Endodermal cell (in vitro differentiated cells): ENCODE results near the gene WDR7. TPM values are rescaled to one million over a fixed set of nuclear protein-coding genes. Genes with fewer than 3 reads are reported as not detected.

Source experiments
- DNase-seq: peaks from one replicate; pipeline ENCODE4 v3.0.0-alpha.2; 2017
- H3K27ac ChIP-seq: 2 replicates; pipeline ENCODE4 v1.5.1; 2013; ENCODE audit warnings: mild to moderate bottlenecking, low read depth, low read length, moderate library complexity
- H3K27me3 ChIP-seq: 2 replicates; pipeline ENCODE4 v1.6.1; 2013; ENCODE audit warnings: mild to moderate bottlenecking, low read length, moderate library complexity; ENCODE audit not compliant: insufficient read depth, control insufficient read depth, poor library complexity, severe bottlenecking
- H3K36me3 ChIP-seq: 2 replicates; pipeline ENCODE4 v1.7.0; 2013; ENCODE audit warnings: mild to moderate bottlenecking, low read length, moderate library complexity; ENCODE audit not compliant: control insufficient read depth, insufficient read depth
- H3K4me1 ChIP-seq: one replicate; pipeline ENCODE4 v1.7.0; 2013; ENCODE audit warnings: low read length; ENCODE audit not compliant: control insufficient read depth, insufficient read depth
- H3K4me3 ChIP-seq: 2 replicates; pipeline ENCODE4 v1.5.1; 2013; ENCODE audit warnings: mild to moderate bottlenecking, low read length, moderate library complexity
- H3K9ac ChIP-seq: 2 replicates; pipeline ENCODE4 v1.6.1; 2013; ENCODE audit warnings: mild to moderate bottlenecking, low read length, moderate library complexity; ENCODE audit not compliant: poor library complexity, severe bottlenecking; ENCODE audit errors: extremely low read depth
- H3K9me3 ChIP-seq: 2 replicates; pipeline ENCODE4 v1.6.1; 2013; ENCODE audit warnings: mild to moderate bottlenecking, low read length, moderate library complexity; ENCODE audit not compliant: control insufficient read depth
- H3K27ac Mint-ChIP-seq: 2 replicates; pipeline ENCODE4 v1.8.0; 2020; ENCODE audit warnings: mixed read lengths
- H3K27me3 Mint-ChIP-seq: 2 replicates; pipeline ENCODE4 v1.8.0; 2021; ENCODE audit warnings: mild to moderate bottlenecking, mixed read lengths; ENCODE audit not compliant: insufficient read depth
- H3K36me3 Mint-ChIP-seq: 2 replicates; pipeline ENCODE4 v1.8.0; 2020; ENCODE audit warnings: low read depth, mixed read lengths
- H3K4me1 Mint-ChIP-seq: 2 replicates; pipeline ENCODE4 v1.8.0; 2020; ENCODE audit warnings: mixed read lengths
- H3K4me3 Mint-ChIP-seq: 2 replicates; pipeline ENCODE4 v1.8.0; 2020; ENCODE audit warnings: mild to moderate bottlenecking, moderate library complexity, mixed read lengths
- H3K9me3 Mint-ChIP-seq: 2 replicates; pipeline ENCODE4 v1.8.0; 2020; ENCODE audit warnings: mild to moderate bottlenecking, mixed read lengths
- CTCF ChIP-seq: fragments of 200-600 bp; sonication (generic); conservative IDR thresholded peaks from 2 replicates; pipeline ENCODE4 v1.5.0; 2021; ENCODE audit warnings: antibody characterized with exemption, mild to moderate bottlenecking
- WGBS, 2 experiments: methylation state at CpG; one replicate each; pipeline versions ENCODE4 v1.1.5 to v1.1.7; 2013; ENCODE audit warnings: missing lambda C conversion rate in 2 of 2, mixed read lengths in 1 of 2; ENCODE audit not compliant: insufficient coverage in 1 of 2, insufficient read length in 1 of 2; 5-methylcytosine and 5-hydroxymethylcytosine counted together
- total RNA-seq, 2 donors: library from RNA; stranded (reverse); fragmentation: NEBNext Ultra II Directional in 1 of 2; extraction: Animal tissue kit (Norgen Biotek cat#: 25700) in 1 of 2; gene quantifications; 2 replicates in 1 of 2; 3 replicates in 1 of 2; pipeline ENCODE4 v1.2.1, GENCODE V29; 2021

WDR7 gene
- total RNA-seq, 2 donors from 2014 or later: 17.1 to 22.5 TPM

GRCh38 chr18:56660655-56661054 is 9.5 kb downstream of the WDR7 start:
- no peaks in the 10 kb centered on the region for H3K9me3 ChIP-seq
- 91 to 100% methylated on average over 1 of the region's 1 CpG for WGBS, 2 experiments
- no peak for TF ChIP-seq CTCF
- DNase-seq: no peak
- H3K4me1 Mint-ChIP-seq: peaks cover 10% of the 10 kb centered on the region
- H3K36me3 ChIP-seq: no peaks in the 10 kb centered on the region
- H3K4me3 ChIP-seq: no peak overlapping the region
- no peak overlapping the region for H3K27ac Mint-ChIP-seq
- no peaks in the 10 kb centered on the region for H3K9me3 Mint-ChIP-seq
- H3K27me3 ChIP-seq: no peaks in the 10 kb centered on the region
- no peak overlapping the region for H3K27ac ChIP-seq
- no peak overlapping the region for H3K4me3 Mint-ChIP-seq
- H3K27me3 Mint-ChIP-seq: no peaks in the 10 kb centered on the region
- no peak overlapping the region for H3K9ac ChIP-seq
- H3K36me3 Mint-ChIP-seq: no peaks in the 10 kb centered on the region
- H3K4me1 ChIP-seq: no peaks in the 10 kb centered on the region

GRCh38 chr18:56661360-56662062 is 10.4 kb downstream of the WDR7 start:
- H3K9ac ChIP-seq: no peak overlapping the region
- 47 to 83% methylated on average over 1 to 2 of the region's 2 CpGs for WGBS, 2 experiments
- no peaks in the 10 kb centered on the region for H3K36me3 Mint-ChIP-seq
- H3K27me3 Mint-ChIP-seq: no peaks in the 10 kb centered on the region
- no peaks in the 10 kb centered on the region for H3K9me3 ChIP-seq
- no peaks in the 10 kb centered on the region for H3K36me3 ChIP-seq
- no peak overlapping the region for H3K4me3 ChIP-seq
- TF ChIP-seq CTCF: no peak
- H3K27ac Mint-ChIP-seq: no peak overlapping the region
- H3K4me3 Mint-ChIP-seq: no peak overlapping the region
- H3K9me3 Mint-ChIP-seq: no peaks in the 10 kb centered on the region
- no peaks in the 10 kb centered on the region for H3K27me3 ChIP-seq
- H3K4me1 Mint-ChIP-seq: peaks cover 12% of the 10 kb centered on the region
- H3K27ac ChIP-seq: no peak overlapping the region
- H3K4me1 ChIP-seq: no peaks in the 10 kb centered on the region
- no peak for DNase-seq

GRCh38 chr18:56662063-56662408 is 10.9 kb downstream of the WDR7 start:
- Histone ChIP-seq H3K27ac (no peak overlapping the region), H3K9me3 (no peaks in the 10 kb centered on the region), H3K9ac (no peak overlapping the region), H3K4me1 (no peaks in the 10 kb centered on the region), H3K36me3 (no peaks in the 10 kb centered on the region), H3K27me3 (no peaks in the 10 kb centered on the region), H3K4me3 (no peak overlapping the region)
- Mint-ChIP-seq H3K27me3 (no peaks in the 10 kb centered on the region), H3K27ac (no peak overlapping the region), H3K4me3 (no peak overlapping the region), H3K4me1 (peaks cover 14% of the 10 kb centered on the region), H3K36me3 (no peaks in the 10 kb centered on the region), H3K9me3 (no peaks in the 10 kb centered on the region)
- no peak for DNase-seq
- TF ChIP-seq CTCF: no peak
- WGBS, 2 experiments: 43 to 50% methylated on average over 4 of the region's 4 CpGs
